Gastroesophageal sphincter (tissue), 4 donors: ENCODE measurements around the gene TSN. TPM values are rescaled to one million over a fixed set of nuclear protein-coding genes. Genes with fewer than 3 reads are reported as not detected.

ENCODE experiments used
- ATAC-seq: fragments of 150-250 bp; one replicate; pipeline ENCODE4 v1.9.1; 2016; ENCODE audit warnings: mild to moderate bottlenecking, moderate library complexity
- H3K27ac ChIP-seq, 4 donors: fragments of 200-600 bp; sonication (generic) in 3 of 4; 1 replicate in 3 of 4; 2 replicates in 1 of 4; pipeline ENCODE4 v1.5.1; 2016 to 2019
- H3K27me3 ChIP-seq: fragments of 200-600 bp; sonication (generic); one replicate; pipeline ENCODE4 v1.5.1; 2019
- H3K36me3 ChIP-seq, 2 donors: fragments of 200-600 bp; sonication (generic); one replicate each; pipeline ENCODE4 v1.5.1; 2019; ENCODE audit warnings: control low read depth in 1 of 2
- H3K4me1 ChIP-seq, 3 donors: fragments of 200-600 bp; sonication (generic); 1 replicate in 2 of 3; 2 replicates in 1 of 3; pipeline ENCODE4 v1.5.1; 2016 to 2019; ENCODE audit warnings: control low read depth in 2 of 3
- H3K4me3 ChIP-seq, 2 donors: fragments of 200-600 bp; sonication (generic); one replicate each; pipeline ENCODE4 v1.5.1; 2019; ENCODE audit warnings: mild to moderate bottlenecking in 1 of 2, moderate library complexity in 1 of 2
- H3K9me3 ChIP-seq, 3 donors: fragments of 200-600 bp; sonication (generic); one replicate each; pipeline ENCODE4 v1.5.1; 2017 to 2019; ENCODE audit warnings: control low read depth in 2 of 3
- EP300 ChIP-seq: sonication (generic); formaldehyde crosslinking; IDR thresholded peaks from one replicate; pipeline ENCODE4 v1.6.1; 2017; ENCODE audit warnings: antibody characterized with exemption, mild to moderate bottlenecking
- POLR2A ChIP-seq, 2 donors: fragments of 450-650 bp; IDR thresholded peaks; one replicate each; pipeline ENCODE4 v1.6.1; 2017; ENCODE audit warnings: antibody characterized with exemption in 2 of 2, mild to moderate bottlenecking in 2 of 2, moderate library complexity in 1 of 2
- POLR2AphosphoS5 ChIP-seq: sonication (generic); formaldehyde crosslinking; IDR thresholded peaks from one replicate; pipeline ENCODE4 v1.6.1; 2017; ENCODE audit warnings: antibody characterized with exemption
- WGBS, 2 donors: methylation state at CpG; one replicate each; pipeline ENCODE4 v1.1.5; 2018; ENCODE audit warnings: low coverage in 1 of 2; 5-methylcytosine and 5-hydroxymethylcytosine counted together
- total RNA-seq, 4 donors: library from RNA; depleted of rRNA; stranded (reverse); fragments of >200 nt; gene quantifications; one replicate each; pipeline ENCODE4 v1.1.0, GENCODE V29; 2016
- TF ChIP-seq, protein P1 (sequence below), 4 experiments: fragments of 200-600 bp in 2 of 4; fragments of 450-650 bp in 2 of 4; sonication (generic) in 1 of 4; IDR thresholded peaks; one replicate each; pipeline ENCODE4 v1.5.1; 2017 to 2019; ENCODE audit warnings: antibody characterized with exemption in 4 of 4, mild to moderate bottlenecking in 2 of 4, moderate library complexity in 2 of 4

The TSN gene
- total RNA-seq, 4 donors from 2014 or later = 29.9 to 41.7 (median 33.7) TPM

DNA sequence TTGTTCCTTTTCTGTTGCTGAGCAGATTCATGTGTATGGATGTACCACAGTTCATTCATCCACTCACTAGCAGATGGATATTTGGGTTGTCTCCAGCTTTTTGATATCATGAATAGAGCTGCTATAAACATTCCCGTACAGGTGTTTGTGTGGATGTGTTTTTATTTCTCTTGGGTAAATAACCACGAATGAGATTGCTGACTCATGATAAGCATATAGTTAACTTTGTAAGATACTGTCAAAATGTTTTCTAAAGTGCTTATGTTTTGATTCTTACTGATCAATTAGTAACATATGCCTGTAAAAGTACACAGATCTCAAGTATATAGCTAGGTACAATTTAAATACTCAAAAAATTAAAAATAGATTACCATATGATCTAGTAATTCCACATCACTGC, 27.7 kb downstream of the TSN start:
- peaks cover 0 to 2% (median 0%) of the 10 kb centered on the region in 3 donors for H3K9me3 ChIP-seq
- no peaks in the 10 kb centered on the region for H3K4me1 ChIP-seq
- WGBS, 2 donors = 40 to 66% methylated on average over 2 of the region's 2 CpGs
- H3K36me3 ChIP-seq = no peaks in the 10 kb centered on the region
- ATAC-seq = no peak
- no peak overlapping the region for H3K4me3 ChIP-seq
- H3K27ac ChIP-seq = no peak overlapping the region
- no peak for TF ChIP-seq POLR2AphosphoS5
- no peak for TF ChIP-seq EP300
- TF ChIP-seq, protein P1, sequence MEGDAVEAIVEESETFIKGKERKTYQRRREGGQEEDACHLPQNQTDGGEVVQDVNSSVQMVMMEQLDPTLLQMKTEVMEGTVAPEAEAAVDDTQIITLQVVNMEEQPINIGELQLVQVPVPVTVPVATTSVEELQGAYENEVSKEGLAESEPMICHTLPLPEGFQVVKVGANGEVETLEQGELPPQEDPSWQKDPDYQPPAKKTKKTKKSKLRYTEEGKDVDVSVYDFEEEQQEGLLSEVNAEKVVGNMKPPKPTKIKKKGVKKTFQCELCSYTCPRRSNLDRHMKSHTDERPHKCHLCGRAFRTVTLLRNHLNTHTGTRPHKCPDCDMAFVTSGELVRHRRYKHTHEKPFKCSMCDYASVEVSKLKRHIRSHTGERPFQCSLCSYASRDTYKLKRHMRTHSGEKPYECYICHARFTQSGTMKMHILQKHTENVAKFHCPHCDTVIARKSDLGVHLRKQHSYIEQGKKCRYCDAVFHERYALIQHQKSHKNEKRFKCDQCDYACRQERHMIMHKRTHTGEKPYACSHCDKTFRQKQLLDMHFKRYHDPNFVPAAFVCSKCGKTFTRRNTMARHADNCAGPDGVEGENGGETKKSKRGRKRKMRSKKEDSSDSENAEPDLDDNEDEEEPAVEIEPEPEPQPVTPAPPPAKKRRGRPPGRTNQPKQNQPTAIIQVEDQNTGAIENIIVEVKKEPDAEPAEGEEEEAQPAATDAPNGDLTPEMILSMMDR (IDR thresholded peaks at IDR 0.05) = no peak
- TF ChIP-seq POLR2A (IDR thresholded peaks at IDR 0.05) = no peak
- no peaks in the 10 kb centered on the region for H3K27me3 ChIP-seq

DNA sequence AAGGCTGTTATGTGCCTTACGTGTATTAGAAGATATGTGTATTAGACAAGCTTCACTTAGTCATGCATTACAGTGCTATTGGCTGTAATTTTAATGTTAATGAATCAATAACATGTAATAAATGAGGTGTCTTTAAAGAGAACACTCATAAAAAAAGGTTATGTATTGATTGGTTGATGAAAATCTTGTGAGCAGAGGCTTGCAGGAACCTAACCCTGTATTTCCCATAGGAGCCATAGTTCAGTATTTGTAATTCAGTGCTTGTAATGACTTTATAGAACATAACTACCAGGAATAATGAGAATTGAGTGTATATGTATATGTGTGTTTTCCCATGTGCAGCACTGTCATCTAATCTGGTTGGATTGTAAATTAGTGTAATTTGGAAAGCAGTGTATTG, 33.2 kb downstream of the TSN start:
- TF ChIP-seq, protein P1 (IDR thresholded peaks at IDR 0.05) = no peak
- TF ChIP-seq POLR2A (IDR thresholded peaks at IDR 0.05) (no peak), EP300 (no peak), POLR2AphosphoS5 (no peak)
- Histone ChIP-seq H3K4me1 (no peaks in the 10 kb centered on the region), H3K9me3 (peaks cover 0 to 12% (median 0%) of the 10 kb centered on the region in 3 donors), H3K27ac (no peak overlapping the region), H3K4me3 (no peak overlapping the region), H3K27me3 (peaks cover 23% of the 10 kb centered on the region), H3K36me3 (no peaks in the 10 kb centered on the region)
- no peak for ATAC-seq
- WGBS, 2 donors = 78 to 100% methylated on average over 1 of the region's 1 CpG

DNA sequence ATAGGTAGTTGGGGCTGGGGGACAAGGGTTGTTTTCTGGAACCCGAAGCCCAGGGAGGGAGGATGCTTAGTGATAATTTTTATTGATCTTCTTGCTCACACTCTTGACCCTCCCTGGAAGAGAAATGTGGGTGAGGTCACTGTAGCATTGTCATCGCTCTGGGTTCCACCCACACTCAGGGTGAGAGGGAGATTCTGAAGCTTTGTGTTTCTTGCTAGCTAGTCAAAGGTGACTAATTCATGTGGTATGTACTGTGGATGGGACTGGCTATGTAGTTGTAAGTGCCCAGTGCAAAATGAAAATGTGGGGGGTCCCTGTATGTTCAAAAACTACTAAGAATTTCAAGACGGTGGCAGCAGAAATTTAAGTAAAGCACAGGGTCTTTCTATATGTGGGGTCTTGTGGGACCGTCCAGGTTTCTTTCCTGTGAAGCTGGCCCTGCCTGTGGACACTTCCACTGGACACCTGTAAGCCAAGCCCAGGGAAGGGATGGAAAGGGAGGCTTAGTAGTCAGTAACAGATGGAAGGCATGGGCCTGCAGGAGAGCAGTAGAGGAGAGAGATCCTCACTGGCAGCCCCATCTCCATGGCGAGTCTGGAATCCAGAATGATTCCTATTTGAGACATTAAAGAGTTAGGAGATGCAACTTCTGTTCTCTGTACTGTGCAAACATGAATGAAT, 35.0 kb downstream of the TSN start:
- no peak for ATAC-seq
- Histone ChIP-seq H3K4me3 (no peak overlapping the region), H3K27ac (no peak overlapping the region), H3K27me3 (peaks cover 28% of the 10 kb centered on the region), H3K9me3 (peaks cover 0 to 12% (median 0%) of the 10 kb centered on the region in 3 donors), H3K4me1 (no peaks in the 10 kb centered on the region), H3K36me3 (no peaks in the 10 kb centered on the region)
- TF ChIP-seq POLR2A (IDR thresholded peaks at IDR 0.05) (no peak), EP300 (no peak), POLR2AphosphoS5 (no peak)
- TF ChIP-seq, protein P1 (IDR thresholded peaks at IDR 0.05) = no peak
- 79 to 80% methylated on average over 1 to 3 of the region's 5 CpGs for WGBS, 2 donors

DNA sequence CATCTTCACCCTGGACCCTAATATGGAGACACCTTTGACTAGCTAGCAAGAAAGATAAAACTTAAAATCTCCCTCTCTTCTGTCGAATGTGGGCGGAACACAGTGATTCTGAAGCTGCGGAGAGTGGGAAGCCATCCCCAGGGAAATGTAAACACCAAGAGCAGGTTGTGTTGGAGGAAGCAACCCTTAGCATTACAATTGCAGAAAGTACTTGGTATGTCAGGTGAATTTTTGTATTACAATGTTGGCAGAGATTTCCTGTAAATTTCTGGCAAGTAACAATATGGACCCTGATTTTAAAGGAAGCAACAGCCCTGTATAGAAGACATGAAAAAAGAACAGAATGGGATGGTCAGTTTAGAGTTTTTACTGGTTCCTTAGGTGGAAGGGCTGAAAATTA, 35.8 kb downstream of the TSN start:
- 65% methylated on average over 3 of the region's 3 CpGs; no CpG with 5 or more reads in 1 of the 2 donors for WGBS, 2 donors
- no peak for ATAC-seq
- Histone ChIP-seq H3K4me1 (no peaks in the 10 kb centered on the region), H3K9me3 (peaks cover 0 to 12% (median 0%) of the 10 kb centered on the region in 3 donors), H3K4me3 (no peak overlapping the region), H3K36me3 (no peaks in the 10 kb centered on the region), H3K27ac (no peak overlapping the region), H3K27me3 (peaks cover 32% of the 10 kb centered on the region)
- TF ChIP-seq POLR2A (IDR thresholded peaks at IDR 0.05) = no peak
- TF ChIP-seq, protein P1 (IDR thresholded peaks at IDR 0.05) = no peak

DNA sequence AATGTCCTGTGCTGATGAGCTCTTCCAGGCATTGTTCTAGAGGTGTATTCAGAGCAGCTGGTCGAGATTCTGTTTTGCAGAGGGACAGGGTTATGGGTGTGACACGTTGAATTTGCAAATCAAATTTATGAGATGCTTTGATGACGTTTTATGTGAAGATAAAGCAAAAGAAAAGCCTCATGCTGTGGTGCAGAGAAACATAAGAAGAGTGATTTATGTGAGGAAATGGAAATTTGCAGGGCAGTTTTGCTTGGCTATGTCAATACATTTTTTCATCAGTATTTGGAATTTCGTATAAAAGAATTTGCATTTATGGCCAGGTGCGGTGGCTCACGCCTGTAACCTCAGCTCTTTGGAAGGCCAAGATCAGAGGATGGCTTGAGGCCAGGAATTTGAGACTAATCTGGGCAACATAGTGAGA, 36.4 kb downstream of the TSN start:
- H3K27me3 ChIP-seq = peaks cover 32% of the 10 kb centered on the region
- no peak for TF ChIP-seq POLR2A (IDR thresholded peaks at IDR 0.05)
- no peak for TF ChIP-seq POLR2AphosphoS5
- TF ChIP-seq EP300 = no peak
- ATAC-seq = no peak
- WGBS, 2 donors = 43 to 58% methylated on average over 6 of the region's 6 CpGs
- H3K4me1 ChIP-seq = no peaks in the 10 kb centered on the region
- H3K9me3 ChIP-seq = peaks cover 0 to 12% (median 0%) of the 10 kb centered on the region in 3 donors
- H3K36me3 ChIP-seq = no peaks in the 10 kb centered on the region
- no peak overlapping the region for H3K27ac ChIP-seq
- no peak overlapping the region for H3K4me3 ChIP-seq
